ENCODE measurements around the gene COG7. TPM values are rescaled to one million over a fixed set of nuclear protein-coding genes. Genes with fewer than 3 reads are reported as not detected.

COG7 gene
- total RNA-seq, 1 experiment from 2014 or later: 29.4 TPM

DNA sequence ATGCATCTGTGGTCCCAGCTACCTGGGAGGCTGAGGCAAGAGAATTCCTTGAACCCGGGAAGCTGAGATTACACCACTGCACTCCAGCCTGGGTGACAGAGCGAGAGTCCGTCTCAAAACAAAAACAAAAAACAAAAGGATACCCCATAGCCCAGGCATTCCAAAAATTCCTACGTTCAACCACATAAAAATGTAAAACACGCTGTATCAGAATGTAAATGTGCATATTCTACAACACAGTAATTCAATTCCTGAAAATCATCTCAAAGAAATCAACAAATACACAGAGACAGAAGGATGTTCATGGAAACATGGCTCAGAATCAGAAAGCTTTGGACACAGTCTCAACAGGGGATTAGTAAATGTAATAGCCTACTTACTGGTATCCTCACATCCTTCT, 33.0 kb downstream of the COG7 start:
- no peak for DNase-seq
- BruUV-seq (replicated peaks): no TSS peak
- CTCF ChIA-PET: interaction anchor here (0.6 kb wide), 1 partner anchor 15 kb away, joined by 4 read pairs; no protein-coding TSS in a partner anchor
- no peak for TF ChIP-seq CTCF (IDR thresholded peaks at IDR 0.05; ENCODE audit: unreplicated experiment)
- H3K9me3 Mint-ChIP-seq (ENCODE audit: low read depth, unreplicated experiment): no peaks in the 10 kb centered on the region
- intact Hi-C loops (cut with micrococcal nuclease; ENCODE audit: unreplicated experiment): no loop called here
- H3K4me3 Mint-ChIP-seq (ENCODE audit: low read depth, unreplicated experiment): no peak overlapping the region
- peaks cover 17% of the 10 kb centered on the region for H3K36me3 Mint-ChIP-seq (ENCODE audit: insufficient read depth, unreplicated experiment)
- peaks cover 18% of the 10 kb centered on the region for H3K4me1 Mint-ChIP-seq (ENCODE audit: low read depth, unreplicated experiment)
- H3K27me3 Mint-ChIP-seq (ENCODE audit: unreplicated experiment): no peaks in the 10 kb centered on the region
- H3K27ac Mint-ChIP-seq (ENCODE audit: unreplicated experiment): no peak overlapping the region

- no peak for TF ChIP-seq CTCF (IDR thresholded peaks at IDR 0.05; ENCODE audit: unreplicated experiment)
- H3K4me3 Mint-ChIP-seq (ENCODE audit: low read depth, unreplicated experiment): no peak overlapping the region
- no peaks in the 10 kb centered on the region for H3K27me3 Mint-ChIP-seq (ENCODE audit: unreplicated experiment)
- peaks cover 23% of the 10 kb centered on the region for H3K36me3 Mint-ChIP-seq (ENCODE audit: insufficient read depth, unreplicated experiment)
- no peaks in the 10 kb centered on the region for H3K9me3 Mint-ChIP-seq (ENCODE audit: low read depth, unreplicated experiment)
- no peak for DNase-seq
- no peaks in the 10 kb centered on the region for H3K4me1 Mint-ChIP-seq (ENCODE audit: low read depth, unreplicated experiment)
- no TSS peak for BruUV-seq (replicated peaks)
- CTCF ChIA-PET: no interaction called here
- intact Hi-C loops (cut with micrococcal nuclease; ENCODE audit: unreplicated experiment): no loop called here
- H3K27ac Mint-ChIP-seq (ENCODE audit: unreplicated experiment): no peak overlapping the region
These were observed 36.2 kb downstream of the COG7 start for GRCh38 chr16:23416816-23417215.

- Mint-ChIP-seq H3K4me3 (ENCODE audit: low read depth, unreplicated experiment) (no peak overlapping the region), H3K9me3 (ENCODE audit: low read depth, unreplicated experiment) (no peaks in the 10 kb centered on the region), H3K27me3 (ENCODE audit: unreplicated experiment) (no peaks in the 10 kb centered on the region), H3K36me3 (ENCODE audit: insufficient read depth, unreplicated experiment) (peaks cover 24% of the 10 kb centered on the region), H3K4me1 (ENCODE audit: low read depth, unreplicated experiment) (no peaks in the 10 kb centered on the region), H3K27ac (ENCODE audit: unreplicated experiment) (no peak overlapping the region)
- TF ChIP-seq CTCF (IDR thresholded peaks at IDR 0.05; ENCODE audit: unreplicated experiment): no peak
- no TSS peak for BruUV-seq (replicated peaks)
- no peak for DNase-seq
- intact Hi-C loops (cut with micrococcal nuclease; ENCODE audit: unreplicated experiment): no loop called here
- CTCF ChIA-PET: interaction anchor here (1.4 to 2.0 kb wide), 2 partner anchors 9 to 21 kb away, joined by 3 to 4 read pairs; no protein-coding TSS in a partner anchor
These were observed 38.3 kb downstream of the COG7 start for GRCh38 chr16:23414731-23415130.

- intact Hi-C loops (cut with micrococcal nuclease; ENCODE audit: unreplicated experiment): no loop called here
- no peak for DNase-seq
- Mint-ChIP-seq H3K4me3 (ENCODE audit: low read depth, unreplicated experiment) (no peak overlapping the region), H3K27me3 (ENCODE audit: unreplicated experiment) (no peaks in the 10 kb centered on the region), H3K27ac (ENCODE audit: unreplicated experiment) (no peak overlapping the region), H3K4me1 (ENCODE audit: low read depth, unreplicated experiment) (no peaks in the 10 kb centered on the region), H3K9me3 (ENCODE audit: low read depth, unreplicated experiment) (no peaks in the 10 kb centered on the region), H3K36me3 (ENCODE audit: insufficient read depth, unreplicated experiment) (peaks cover 19% of the 10 kb centered on the region)
- no TSS peak for BruUV-seq (replicated peaks)
- TF ChIP-seq CTCF (IDR thresholded peaks at IDR 0.05; ENCODE audit: unreplicated experiment): no peak
- CTCF ChIA-PET: interaction anchor here (0.6 kb wide), 1 partner anchor 68 kb away, joined by 5 read pairs; no protein-coding TSS in a partner anchor
These were observed 42.8 kb downstream of the COG7 start for GRCh38 chr16:23410176-23410575.
